A549 (cell line): ENCODE measurements around the gene CADM2. TPM values are rescaled to one million over a fixed set of nuclear protein-coding genes. Genes with fewer than 3 reads are reported as not detected.

Experiments used
- ATAC-seq, 2 experiments: fragments of 200-7000 bp in 1 of 2; fragments of >200 bp in 1 of 2; cut with Nextera tagmentation in 1 of 2; cut with Tn5 transposase in 1 of 2; 3 replicates each; pipeline versions ENCODE4 v1.8.0 to v1.9.1; 2018 to 2020; ENCODE audit warnings: mild to moderate bottlenecking in 1 of 2, moderate library complexity in 1 of 2
- CTCF ChIA-PET: fragments of 300-600 bp; sonication (Branson Sonifier 250); formaldehyde crosslinking; extraction: SDS; loops from one replicate; lab custom pipeline; 2021; ENCODE audit warnings: antibody characterized with exemption, inconsistent platforms; lab: Yijun Ruan, JAX
- POLR2A ChIA-PET: fragments of 350-600 bp; formaldehyde crosslinking; extraction: SDS; loops from one replicate; lab custom pipeline; 2021; ENCODE audit warnings: antibody characterized with exemption, inconsistent platforms; lab: Yijun Ruan, JAX
- DNase-seq, 2 experiments: peaks; one replicate each; pipeline versions ENCODE4 v3.0.0 to v3.0.0-alpha.2; 2011 to 2016; ENCODE audit warnings: low read depth in 1 of 2, low spot score in 1 of 2
- FAIRE-seq: peaks from 2 replicates; lab custom pipeline; 2011; peaks lifted over from hg19 to GRCh38; lab: Jason Lieb, UNC
- H3K27ac ChIP-seq, 2 experiments: fragments of >200 bp; sonication (Bioruptor Twin); formaldehyde crosslinking; 3 replicates each; pipeline ENCODE4 v1.5.1; 2016 to 2017
- H3K4me1 ChIP-seq: fragments of >200 bp; sonication (Bioruptor Twin); formaldehyde crosslinking; 3 replicates; pipeline ENCODE4 v1.6.1; 2016
- H3K4me2 ChIP-seq: fragments of >200 bp; sonication (Bioruptor Twin); formaldehyde crosslinking; 3 replicates; pipeline ENCODE4 v1.6.1; 2016
- H3K4me3 ChIP-seq: fragments of >200 bp; sonication (Bioruptor Twin); formaldehyde crosslinking; 3 replicates; pipeline ENCODE4 v1.5.1; 2016
- H3K9me3 ChIP-seq: fragments of >200 bp; sonication (Bioruptor Twin); formaldehyde crosslinking; 3 replicates; pipeline ENCODE4 v1.6.1; 2016
- CHD2 ChIP-seq: fragments of 150-350 bp; IDR thresholded peaks from 2 replicates; pipeline ENCODE4 v1.6.1; 2014; ENCODE audit warnings: low read length; ENCODE audit not compliant: partially characterized antibody
- ESRRA ChIP-seq: fragments of 150-350 bp; IDR thresholded peaks from 2 replicates; pipeline ENCODE4 v1.6.1; 2014; ENCODE audit warnings: mild to moderate bottlenecking, low read length, borderline replicate concordance
- FOSB ChIP-seq: fragments of 250-450 bp; sonication (Bioruptor Pico); IDR thresholded peaks from 2 replicates; pipeline ENCODE4 v1.5.0; 2020; ENCODE audit warnings: mild to moderate bottlenecking, moderate library complexity
- HOXA7 ChIP-seq: fragments of 250-450 bp; sonication (Bioruptor Pico); IDR thresholded peaks from 2 replicates; pipeline ENCODE4 v1.5.0; 2020; ENCODE audit warnings: mild to moderate bottlenecking, moderate library complexity
- KDM1A ChIP-seq: fragments of 200-600 bp; sonication (generic); IDR thresholded peaks from 2 replicates; pipeline ENCODE4 v1.6.1; 2016; ENCODE audit warnings: low read depth, mild to moderate bottlenecking
- MAZ ChIP-seq: fragments of 150-350 bp; IDR thresholded peaks from 2 replicates; pipeline ENCODE4 v1.6.1; 2014; ENCODE audit warnings: antibody characterized with exemption, low read depth, low read length, borderline replicate concordance
- NPAS2 ChIP-seq: fragments of 250-450 bp; sonication (Bioruptor Pico); IDR thresholded peaks from 2 replicates; pipeline ENCODE4 v1.8.0; 2022; ENCODE audit warnings: mild to moderate bottlenecking, moderate library complexity, borderline replicate concordance
- PHF8 ChIP-seq: fragments of 200-600 bp; sonication (generic); IDR thresholded peaks from 2 replicates; pipeline ENCODE4 v1.6.1; 2016; ENCODE audit warnings: low read depth, mild to moderate bottlenecking, antibody characterized with exemption, moderate library complexity, borderline replicate concordance
- RAD21 ChIP-seq, 2 experiments: fragments of >200 bp in 1 of 2; sonication (Bioruptor Twin) in 1 of 2; formaldehyde crosslinking in 1 of 2; IDR thresholded peaks in 1 of 2; conservative IDR thresholded peaks in 1 of 2; 2 replicates in 1 of 2; 3 replicates in 1 of 2; pipeline ENCODE4 v1.6.1; 2012 to 2018; ENCODE audit warnings: inconsistent platforms in 1 of 2
- RNF2 ChIP-seq: fragments of 200-600 bp; sonication (generic); IDR thresholded peaks from 2 replicates; pipeline ENCODE4 v1.6.1; 2016; ENCODE audit warnings: low read depth, mild to moderate bottlenecking, antibody characterized with exemption, moderate library complexity, borderline replicate concordance
- ZFP36 ChIP-seq: fragments of 450-650 bp; IDR thresholded peaks from 2 replicates; pipeline ENCODE4 v1.6.1; 2014; ENCODE audit warnings: borderline replicate concordance; ENCODE audit not compliant: partially characterized antibody
- WGBS: methylation state at CpG from one replicate; pipeline ENCODE4 v1.1.6; 2017; ENCODE audit errors: missing lambda C conversion rate; 5-methylcytosine and 5-hydroxymethylcytosine counted together
- polyA plus RNA-seq, 4 experiments: library from polyadenylated mRNA; depleted of rRNA in 3 of 4; stranded (reverse); fragments of >200 nt; fragmentation: RNase III in 1 of 4; extraction: RNeasy Plus Mini Kit Qiagen cat#74134 plus additional on column Dnase treatment in 1 of 4; gene quantifications; 2 replicates in 3 of 4; 3 replicates in 1 of 4; pipeline ENCODE4 v1.2.3, GENCODE V29; 2011 to 2017
- TF ChIP-seq, protein P1 (sequence below): fragments of 450-650 bp; IDR thresholded peaks from 2 replicates; pipeline ENCODE4 v1.6.1; 2014; ENCODE audit warnings: antibody characterized with exemption
- TF ChIP-seq, protein P2 (sequence below): fragments of 200-600 bp; sonication (generic); IDR thresholded peaks from 2 replicates; pipeline ENCODE4 v1.6.1; 2016; ENCODE audit warnings: antibody characterized with exemption, mild to moderate bottlenecking, moderate library complexity
- TF ChIP-seq, protein P3 (sequence below): fragments of 150-350 bp; IDR thresholded peaks from 2 replicates; pipeline ENCODE4 v1.6.1; 2014; ENCODE audit warnings: low read depth, mild to moderate bottlenecking, low read length
- TF ChIP-seq, protein P4 (sequence below): fragments of >200 bp; sonication (Bioruptor Twin); formaldehyde crosslinking; IDR thresholded peaks from 2 replicates; pipeline ENCODE4 v1.6.1; 2016

CADM2 gene
- polyA plus RNA-seq, 2 of the 4 experiments (the other 2 are of a cell fraction): 0.05 to 0.71 TPM

DNA sequence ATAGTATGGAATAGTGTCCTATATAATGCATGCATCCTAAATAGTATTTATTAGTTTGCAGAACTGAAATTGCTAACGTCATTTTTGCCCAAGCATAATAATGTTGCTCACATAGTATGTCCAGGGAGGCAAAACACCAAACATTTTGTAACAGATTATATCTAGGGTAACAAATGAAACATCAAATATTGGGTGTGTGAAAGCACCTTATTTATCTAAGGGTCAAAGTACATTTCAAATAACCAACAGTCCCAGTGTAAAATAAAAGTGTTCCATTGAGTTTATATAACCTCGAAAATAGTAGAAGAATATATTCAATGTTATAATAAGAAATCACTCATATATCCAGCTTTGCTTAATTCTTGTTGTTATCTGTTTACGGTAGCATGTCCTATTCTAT is 363.1 kb downstream of the CADM2 start (continued):
- TF ChIP-seq NPAS2 (CRISPR knock-in tag) (no peak), HOXA7 (CRISPR knock-in tag) (no peak), RNF2 (no peak)
- TF ChIP-seq, protein P1, sequence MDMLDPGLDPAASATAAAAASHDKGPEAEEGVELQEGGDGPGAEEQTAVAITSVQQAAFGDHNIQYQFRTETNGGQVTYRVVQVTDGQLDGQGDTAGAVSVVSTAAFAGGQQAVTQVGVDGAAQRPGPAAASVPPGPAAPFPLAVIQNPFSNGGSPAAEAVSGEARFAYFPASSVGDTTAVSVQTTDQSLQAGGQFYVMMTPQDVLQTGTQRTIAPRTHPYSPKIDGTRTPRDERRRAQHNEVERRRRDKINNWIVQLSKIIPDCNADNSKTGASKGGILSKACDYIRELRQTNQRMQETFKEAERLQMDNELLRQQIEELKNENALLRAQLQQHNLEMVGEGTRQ: no peak
- TF ChIP-seq, protein P2, sequence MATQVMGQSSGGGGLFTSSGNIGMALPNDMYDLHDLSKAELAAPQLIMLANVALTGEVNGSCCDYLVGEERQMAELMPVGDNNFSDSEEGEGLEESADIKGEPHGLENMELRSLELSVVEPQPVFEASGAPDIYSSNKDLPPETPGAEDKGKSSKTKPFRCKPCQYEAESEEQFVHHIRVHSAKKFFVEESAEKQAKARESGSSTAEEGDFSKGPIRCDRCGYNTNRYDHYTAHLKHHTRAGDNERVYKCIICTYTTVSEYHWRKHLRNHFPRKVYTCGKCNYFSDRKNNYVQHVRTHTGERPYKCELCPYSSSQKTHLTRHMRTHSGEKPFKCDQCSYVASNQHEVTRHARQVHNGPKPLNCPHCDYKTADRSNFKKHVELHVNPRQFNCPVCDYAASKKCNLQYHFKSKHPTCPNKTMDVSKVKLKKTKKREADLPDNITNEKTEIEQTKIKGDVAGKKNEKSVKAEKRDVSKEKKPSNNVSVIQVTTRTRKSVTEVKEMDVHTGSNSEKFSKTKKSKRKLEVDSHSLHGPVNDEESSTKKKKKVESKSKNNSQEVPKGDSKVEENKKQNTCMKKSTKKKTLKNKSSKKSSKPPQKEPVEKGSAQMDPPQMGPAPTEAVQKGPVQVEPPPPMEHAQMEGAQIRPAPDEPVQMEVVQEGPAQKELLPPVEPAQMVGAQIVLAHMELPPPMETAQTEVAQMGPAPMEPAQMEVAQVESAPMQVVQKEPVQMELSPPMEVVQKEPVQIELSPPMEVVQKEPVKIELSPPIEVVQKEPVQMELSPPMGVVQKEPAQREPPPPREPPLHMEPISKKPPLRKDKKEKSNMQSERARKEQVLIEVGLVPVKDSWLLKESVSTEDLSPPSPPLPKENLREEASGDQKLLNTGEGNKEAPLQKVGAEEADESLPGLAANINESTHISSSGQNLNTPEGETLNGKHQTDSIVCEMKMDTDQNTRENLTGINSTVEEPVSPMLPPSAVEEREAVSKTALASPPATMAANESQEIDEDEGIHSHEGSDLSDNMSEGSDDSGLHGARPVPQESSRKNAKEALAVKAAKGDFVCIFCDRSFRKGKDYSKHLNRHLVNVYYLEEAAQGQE: no peak

DNA sequence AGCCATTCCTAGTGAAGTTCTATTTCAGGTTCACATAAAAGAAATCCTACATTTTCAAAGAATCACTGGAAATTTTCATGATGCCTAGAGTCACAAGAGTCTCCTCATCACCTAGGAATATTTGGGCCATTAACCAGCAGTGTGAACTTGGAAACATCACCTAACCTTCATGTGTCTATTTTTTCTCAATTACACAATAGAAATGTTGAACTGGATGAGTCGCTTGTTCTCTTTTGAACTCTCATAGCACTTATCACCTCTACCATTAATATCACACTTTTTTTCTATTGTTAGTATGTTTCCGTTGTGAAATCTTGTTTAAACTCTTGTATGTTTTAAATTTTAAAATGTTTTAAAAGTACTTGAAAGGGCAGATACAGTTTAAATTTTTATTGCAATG is 371.3 kb downstream of the CADM2 start:
- ChIA-PET CTCF (no interaction called here), POLR2A (no interaction called here)
- WGBS: 52% methylated on average over 2 of the region's 2 CpGs
- Histone ChIP-seq H3K4me3 (no peak overlapping the region), H3K27ac (no peak overlapping the region), H3K4me1 (no peaks in the 10 kb centered on the region), H3K9me3 (no peaks in the 10 kb centered on the region), H3K4me2 (no peak overlapping the region)
- no peak for FAIRE-seq
- no peak for TF ChIP-seq ESRRA
- no peak for TF ChIP-seq PHF8
- no peak for TF ChIP-seq RAD21 (conservative IDR thresholded peaks at IDR 0.05 in 1 of 2, IDR thresholded peaks at IDR 0.05 in 1 of 2)
- no peak for TF ChIP-seq KDM1A
- TF ChIP-seq, protein P3, sequence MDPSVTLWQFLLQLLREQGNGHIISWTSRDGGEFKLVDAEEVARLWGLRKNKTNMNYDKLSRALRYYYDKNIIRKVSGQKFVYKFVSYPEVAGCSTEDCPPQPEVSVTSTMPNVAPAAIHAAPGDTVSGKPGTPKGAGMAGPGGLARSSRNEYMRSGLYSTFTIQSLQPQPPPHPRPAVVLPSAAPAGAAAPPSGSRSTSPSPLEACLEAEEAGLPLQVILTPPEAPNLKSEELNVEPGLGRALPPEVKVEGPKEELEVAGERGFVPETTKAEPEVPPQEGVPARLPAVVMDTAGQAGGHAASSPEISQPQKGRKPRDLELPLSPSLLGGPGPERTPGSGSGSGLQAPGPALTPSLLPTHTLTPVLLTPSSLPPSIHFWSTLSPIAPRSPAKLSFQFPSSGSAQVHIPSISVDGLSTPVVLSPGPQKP: no peak
- TF ChIP-seq CHD2: no peak
- TF ChIP-seq, protein P2: no peak
- TF ChIP-seq, protein P4, sequence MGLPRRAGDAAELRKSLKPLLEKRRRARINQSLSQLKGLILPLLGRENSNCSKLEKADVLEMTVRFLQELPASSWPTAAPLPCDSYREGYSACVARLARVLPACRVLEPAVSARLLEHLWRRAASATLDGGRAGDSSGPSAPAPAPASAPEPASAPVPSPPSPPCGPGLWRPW: no peak
- no peak for TF ChIP-seq FOSB
- TF ChIP-seq ZFP36: no peak
- no peak for TF ChIP-seq MAZ
- no peak for ATAC-seq
- DNase-seq: no peak
